ENCODE measurements around the gene NARF.

Gene NARF

GRCh38 chr17:82479602-82480001, 21.1 kb downstream of the NARF start:
- no peak for DNase-seq

DNA sequence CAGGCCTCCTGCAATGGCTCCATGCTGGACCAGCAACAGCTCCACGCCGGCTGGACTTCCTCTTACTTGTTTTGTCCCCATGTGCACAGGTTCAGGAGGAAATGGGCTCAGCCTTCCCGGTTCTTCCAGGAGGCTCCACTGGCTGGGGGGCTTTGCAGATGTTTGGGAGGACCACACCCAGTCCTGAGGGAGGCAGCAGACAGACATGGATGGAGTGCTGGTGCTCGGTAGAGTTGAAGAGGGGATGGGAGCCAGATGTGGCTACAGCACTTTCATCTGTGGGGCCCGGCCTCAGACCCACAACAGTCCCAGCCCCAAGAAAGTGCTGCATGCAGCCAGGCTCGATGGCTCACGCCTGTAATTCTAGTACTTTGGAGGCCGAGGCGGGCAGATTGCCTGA, 21.8 kb downstream of the NARF start:
- DNase-seq = no peak

DNA sequence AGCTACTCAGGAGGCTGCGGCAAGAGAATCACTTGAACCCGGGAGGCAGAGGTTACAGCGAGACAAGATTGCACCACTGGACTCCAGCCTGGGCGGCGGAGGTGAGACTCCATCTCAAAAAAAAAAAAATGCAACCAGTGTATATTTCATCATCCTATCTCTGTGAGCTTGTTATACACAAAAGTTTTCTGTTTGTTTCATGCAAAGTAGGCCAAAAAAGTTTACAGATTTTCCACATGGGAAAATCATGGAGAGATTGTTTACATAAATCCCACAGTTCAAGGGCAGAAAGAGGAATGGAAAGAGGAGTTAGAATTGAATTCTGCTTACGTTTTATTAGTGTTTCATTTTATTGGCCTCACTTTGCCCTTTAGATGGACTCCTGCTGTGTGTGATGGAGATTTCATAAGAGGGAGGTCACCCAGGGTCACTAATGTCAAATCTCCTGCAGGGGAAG, 24.7 kb downstream of the NARF start:
- no peak for DNase-seq

GRCh38 chr17:82483836-82484235, 25.3 kb downstream of the NARF start:
- DNase-seq = no peak

DNA sequence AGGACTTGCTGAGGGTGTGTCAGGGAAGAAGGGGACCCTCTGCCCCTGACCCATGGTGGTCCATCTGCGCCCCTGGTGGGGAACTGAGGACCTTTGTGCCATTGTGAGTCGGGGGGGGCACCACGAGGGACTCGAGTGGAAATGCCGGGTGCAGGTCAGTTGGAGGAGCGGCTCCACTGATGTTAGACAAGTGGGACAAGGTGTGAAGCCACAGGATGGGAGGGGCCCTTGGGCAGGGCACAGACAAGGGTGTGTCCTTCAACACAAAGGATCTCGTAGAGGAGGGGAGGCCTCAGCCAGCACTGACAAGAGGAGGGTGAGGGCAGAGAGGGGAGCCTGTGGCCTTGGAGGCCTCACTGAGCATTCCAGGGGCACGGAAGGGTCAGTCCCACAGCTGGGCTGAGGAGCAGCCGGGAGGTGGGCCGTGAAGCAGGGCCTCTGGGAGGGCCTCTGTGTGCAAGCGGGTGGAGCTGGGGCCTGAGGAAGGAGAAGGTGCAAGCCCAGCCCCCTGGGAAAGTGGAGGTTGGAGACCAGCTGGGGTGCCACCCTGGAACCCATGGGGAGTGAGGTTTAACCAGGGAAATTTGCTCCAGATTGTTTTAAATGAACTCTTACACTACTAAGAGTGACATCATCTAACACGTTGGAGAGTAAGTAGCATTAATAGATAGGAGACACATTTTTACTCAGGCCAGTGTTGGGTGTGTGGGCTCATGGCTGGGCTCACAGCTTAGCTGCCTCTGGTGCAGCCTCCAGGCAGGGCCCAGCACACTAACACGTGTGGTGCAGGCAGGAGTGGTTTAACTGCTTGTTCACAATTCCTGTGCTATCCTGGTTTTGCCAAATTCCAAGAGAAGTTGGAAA, 27.9 kb downstream of the NARF start:
- no peak for DNase-seq

DNA sequence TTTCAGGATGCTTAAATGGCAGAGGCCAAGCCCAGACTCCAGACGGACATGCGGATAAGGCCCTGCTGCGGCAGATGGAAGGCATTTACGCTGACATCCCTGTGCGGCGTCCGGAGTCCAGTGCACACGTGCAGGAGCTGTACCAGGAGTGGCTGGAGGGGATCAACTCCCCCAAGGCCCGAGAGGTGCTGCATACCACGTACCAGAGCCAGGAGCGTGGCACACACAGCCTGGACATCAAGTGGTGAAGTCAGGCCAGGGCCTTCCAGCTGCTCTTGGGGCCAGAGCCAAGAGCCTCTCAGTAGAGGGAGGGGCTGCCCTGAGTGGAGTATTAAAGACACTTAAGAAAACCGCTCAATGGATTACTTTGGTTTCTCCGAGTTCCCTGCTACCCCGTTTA, 29.4 kb downstream of the NARF start:
- no peak for DNase-seq

GRCh38 chr17:82489117-82489516, 30.6 kb downstream of the NARF start:
- no peak for DNase-seq

- DNase-seq = no peak
These were observed 31.4 kb downstream of the NARF start for GRCh38 chr17:82489851-82490511.

DNA sequence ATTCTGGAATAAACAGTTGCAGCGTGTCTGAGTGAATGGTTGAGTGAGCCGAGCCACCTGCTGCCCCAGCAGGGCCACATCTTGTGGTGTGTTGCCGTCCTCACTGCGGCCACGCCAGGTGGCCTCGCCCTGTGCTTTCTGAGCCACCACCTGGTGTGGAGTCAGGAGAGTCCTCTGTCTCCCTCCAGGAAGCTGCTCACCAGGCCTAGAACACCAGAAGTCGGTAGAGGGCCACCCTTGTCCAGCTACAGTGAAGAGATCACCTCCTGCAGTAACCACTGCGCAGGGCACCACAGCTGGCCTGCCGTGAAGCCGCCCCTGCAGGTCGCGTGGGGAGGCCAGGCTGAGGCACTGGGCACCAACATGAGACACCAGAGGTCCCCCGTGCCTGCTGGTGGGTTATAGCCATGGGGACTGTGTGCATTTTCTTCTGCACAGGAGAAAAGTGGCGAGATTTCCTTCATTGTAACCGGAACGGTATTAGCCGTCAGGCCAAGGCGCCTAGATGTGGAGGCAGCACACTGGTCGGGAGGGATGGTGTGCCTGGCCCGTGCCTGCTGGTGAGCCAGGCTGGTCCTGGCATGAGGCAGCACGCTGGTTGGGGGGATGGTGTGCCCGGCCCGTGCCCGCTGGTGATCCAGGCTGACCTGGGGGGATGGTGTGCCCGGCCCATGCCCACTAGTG, 32.1 kb downstream of the NARF start:
- no peak for DNase-seq

GRCh38 chr17:82491196-82491530, 32.6 kb downstream of the NARF start:
- no peak for DNase-seq

DNA sequence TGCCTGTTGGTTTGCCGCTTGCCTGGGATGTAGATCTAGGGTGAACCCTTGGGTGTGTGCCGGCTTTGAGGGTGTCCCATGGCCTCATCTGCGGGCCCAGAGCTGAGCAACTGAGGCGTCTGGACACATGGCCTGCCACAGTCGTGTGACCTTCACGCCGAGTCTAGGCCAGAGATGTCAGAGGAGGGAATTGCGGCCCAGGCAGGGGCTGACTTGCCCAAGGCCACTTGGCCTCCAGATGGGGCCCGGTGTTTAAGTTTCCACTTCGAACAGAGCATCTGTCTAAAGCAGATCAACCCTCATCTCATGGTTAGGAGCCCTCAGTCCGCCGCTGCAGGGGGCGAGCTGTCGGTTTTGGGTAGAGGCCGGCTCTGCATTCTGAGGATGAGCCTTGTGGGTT, 33.0 kb downstream of the NARF start:
- DNase-seq = no peak

DNA sequence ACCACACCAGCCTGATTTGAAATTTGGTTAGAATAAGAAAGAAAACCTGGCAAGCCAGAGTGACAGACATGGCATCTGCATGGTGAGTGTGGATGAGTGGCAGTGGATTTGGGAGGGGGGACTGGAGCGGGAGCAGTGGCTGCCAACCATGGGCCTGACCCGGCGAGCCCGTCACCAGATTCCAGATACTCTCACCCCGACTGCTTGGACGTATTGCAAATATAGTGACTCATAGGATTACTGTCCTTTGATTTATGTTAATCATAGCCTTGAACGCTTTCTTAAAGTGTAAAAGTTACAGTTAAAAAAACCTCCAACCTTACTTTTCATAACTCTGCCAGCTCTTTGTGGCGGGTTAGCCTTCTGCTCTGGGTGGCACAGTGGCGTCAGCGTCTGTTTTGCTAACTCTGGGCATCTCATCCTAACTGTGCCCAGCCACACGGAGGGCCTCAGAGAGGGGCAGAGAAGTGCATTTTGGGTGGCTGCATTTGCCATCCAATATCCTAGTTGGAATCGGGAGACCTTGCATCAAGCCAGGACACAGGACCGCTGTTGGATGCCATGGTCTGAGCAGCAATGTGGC, 34.2 kb downstream of the NARF start:
- DNase-seq = no peak

GRCh38 chr17:82493226-82493781, 34.8 kb downstream of the NARF start:
- no peak for DNase-seq

DNA sequence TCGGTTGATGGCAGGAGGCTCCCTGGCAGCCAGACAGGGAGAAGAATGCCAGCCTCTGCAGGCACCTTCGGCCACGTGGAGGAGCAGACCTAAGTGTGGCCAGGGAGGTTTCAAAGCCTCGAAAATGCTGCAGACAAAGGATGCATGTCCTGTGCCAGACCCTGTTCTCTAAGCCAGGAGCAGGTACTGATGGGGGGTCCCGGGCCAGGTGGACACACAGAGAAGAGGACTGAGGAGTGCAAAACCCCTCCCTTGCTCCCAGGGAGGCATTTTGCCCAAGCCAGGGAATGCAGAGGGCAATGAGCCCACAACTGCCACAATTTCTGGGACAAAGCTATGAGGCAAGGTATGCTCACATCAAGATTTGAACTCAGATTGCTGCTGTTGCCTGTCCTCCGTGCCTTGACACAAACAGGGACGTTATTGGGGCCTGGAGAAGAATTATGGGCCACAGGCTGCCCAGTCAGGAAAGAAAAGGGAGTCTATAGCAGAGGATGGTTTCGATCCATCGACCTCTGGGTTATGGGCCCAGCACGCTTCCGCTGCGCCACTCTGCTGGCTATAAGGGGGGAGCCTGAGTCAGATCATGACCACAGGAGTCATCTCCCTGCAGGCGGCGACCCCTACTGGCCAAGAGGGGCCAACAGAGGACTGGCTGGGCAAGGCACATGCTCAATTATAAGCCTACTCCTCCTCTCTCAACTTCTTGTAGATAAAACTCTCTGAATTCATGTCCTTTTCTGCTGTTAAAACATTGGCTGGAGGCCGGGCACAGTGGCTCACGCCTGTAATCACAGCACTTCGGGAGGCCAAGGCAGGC, 35.9 kb downstream of the NARF start:
- peak; percentile 87 for DNase-seq

- DNase-seq = no peak
These were observed 37.4 kb downstream of the NARF start for GRCh38 chr17:82495844-82496528.

- peak; percentile 87 for DNase-seq
These were observed 38.2 kb downstream of the NARF start for GRCh38 chr17:82496529-82497434.

DNA sequence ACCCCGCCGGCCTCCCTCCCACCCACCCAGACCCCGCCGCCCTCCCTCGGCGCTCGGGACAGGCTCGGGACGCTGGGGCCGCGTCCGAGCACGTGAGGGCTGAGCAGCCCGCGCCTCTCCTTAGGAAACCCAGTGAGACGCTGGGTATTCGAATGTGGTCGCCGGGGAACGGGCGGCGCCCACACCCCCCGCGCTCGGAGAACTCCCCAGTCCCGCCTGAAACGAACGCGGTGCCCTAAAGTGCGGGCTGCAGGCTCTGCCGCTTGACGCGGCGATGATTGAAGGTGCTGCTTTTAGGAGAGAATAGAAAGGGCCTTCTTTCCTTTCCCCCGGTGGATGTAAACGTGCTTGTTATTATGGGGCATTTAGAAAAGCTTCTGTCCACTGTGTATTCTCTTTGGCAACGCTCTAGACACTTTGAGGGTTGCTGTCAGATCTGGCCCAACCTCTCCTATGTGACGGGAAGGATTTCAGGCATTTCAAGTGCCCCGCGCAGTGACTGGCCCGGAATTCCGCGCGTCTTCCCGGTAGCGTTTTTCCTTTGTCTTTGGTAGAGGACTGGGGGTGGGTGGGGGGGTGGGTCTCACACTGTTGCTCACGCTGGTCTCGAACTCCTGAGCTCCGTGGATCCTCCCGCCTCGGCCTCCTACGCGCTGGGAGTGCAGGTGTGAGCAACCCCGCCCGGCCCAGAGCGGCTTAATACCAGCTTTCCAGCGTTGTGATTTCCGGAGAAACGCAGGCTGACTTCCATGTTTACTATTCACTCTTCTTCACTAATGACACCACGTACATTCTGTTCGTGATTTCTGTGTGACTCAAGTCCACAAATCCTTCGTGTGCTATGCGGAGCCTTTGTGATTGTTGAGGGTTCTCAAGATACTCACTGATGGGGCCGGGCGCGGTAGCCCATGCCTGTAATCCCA, 39.2 kb downstream of the NARF start:
- DNase-seq = no peak

- DNase-seq = no peak
These were observed 43.7 kb downstream of the NARF start for GRCh38 chr17:82502207-82502606.

DNA sequence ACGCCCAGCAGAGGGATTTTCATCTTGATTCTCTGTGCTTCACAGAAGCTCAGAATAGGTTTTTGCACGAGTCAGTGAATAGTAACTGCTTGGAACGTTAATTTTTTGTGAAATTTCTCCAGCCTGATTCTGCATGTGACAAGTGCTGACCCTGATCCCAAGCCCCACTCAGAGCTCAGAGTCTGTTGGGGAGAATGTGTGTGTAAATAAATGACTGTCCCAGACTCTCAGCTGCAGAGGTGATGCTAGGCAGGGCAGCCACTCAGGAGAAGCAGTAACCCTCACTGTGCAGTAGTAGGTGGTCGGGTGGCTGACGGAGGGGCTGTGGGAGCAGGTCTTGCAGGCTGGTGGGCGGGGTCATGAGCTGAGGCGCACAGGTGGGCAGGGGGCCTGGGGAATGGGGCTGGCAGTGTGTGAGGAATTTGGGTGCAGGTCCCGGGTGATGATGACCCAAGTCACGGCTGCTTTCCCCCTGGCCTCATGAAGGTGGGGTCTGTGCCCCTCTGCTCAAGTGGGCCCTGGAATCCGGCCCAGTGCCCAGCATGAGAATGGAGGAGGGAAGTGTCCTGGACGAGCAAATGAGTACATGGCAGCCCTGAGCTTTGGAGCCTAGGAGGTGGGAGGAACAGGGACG, 44.7 kb downstream of the NARF start:
- no peak for DNase-seq
